Activated CD8-positive, alpha-beta T cell treated with anti-CD3 and anti-CD28 coated beads, Interleukin-2, amount 10 ng/mL, durations not matched to agents 7 days and 5 days (primary cell): ENCODE results near the gene MME. TPM values are rescaled to one million over a fixed set of nuclear protein-coding genes. Genes with fewer than 3 reads are reported as not detected.
"Not testable (repeated sequence)": the region's sequence is repeated elsewhere in the genome, so short reads cannot be mapped to it uniquely, and the experiment has no call there.

ENCODE experiments used
- ATAC-seq: fragments of 150-1000 bp; cut with Tn5 transposase; one replicate; pipeline ENCODE4 v1.10.0; 2021; ENCODE audit warnings: moderate library complexity
- CTCF ChIA-PET: fragments of 350-600 bp; sonication (Branson Sonifier 250); formaldehyde crosslinking; loops from one replicate; lab custom pipeline; 2021; ENCODE audit warnings: antibody characterized with exemption; lab: Charles Lee
- POLR2A ChIA-PET: fragments of 350-600 bp; sonication (Branson Sonifier 250); formaldehyde crosslinking; loops from one replicate; lab custom pipeline; 2021; ENCODE audit warnings: antibody characterized with exemption; lab: Charles Lee
- DNase-seq: peaks from one replicate; pipeline ENCODE4 v3.0.0-alpha.2; 2020
- H3K27ac Mint-ChIP-seq: one replicate; pipeline ENCODE4 v1.8.0; 2021; ENCODE audit warnings: mild to moderate bottlenecking, mixed read lengths
- H3K27me3 Mint-ChIP-seq: one replicate; pipeline ENCODE4 v1.8.0; 2021; ENCODE audit warnings: low read depth, mixed read lengths
- H3K36me3 Mint-ChIP-seq: one replicate; pipeline ENCODE4 v1.8.0; 2021; ENCODE audit warnings: low read depth, mixed read lengths
- H3K4me1 Mint-ChIP-seq: one replicate; pipeline ENCODE4 v1.8.0; 2021; ENCODE audit warnings: low read depth, mixed read lengths
- H3K4me3 Mint-ChIP-seq: one replicate; pipeline ENCODE4 v1.8.0; 2021; ENCODE audit warnings: mild to moderate bottlenecking, mixed read lengths
- H3K9me3 Mint-ChIP-seq: one replicate; pipeline ENCODE4 v1.8.0; 2022; ENCODE audit warnings: mixed read lengths; ENCODE audit not compliant: insufficient read depth
- total RNA-seq, 2 experiments: library from RNA; stranded (reverse); gene quantifications; one replicate each; pipeline ENCODE4 v1.2.3, GENCODE V29; 2021

MME gene
- total RNA-seq, 2 experiments from 2014 or later = not detected

GRCh38 chr3:155111971-155112370 lies 31.9 kb downstream of the MME start:
- CTCF ChIA-PET = no interaction called here

GRCh38 chr3:155112661-155113389 lies 32.7 kb downstream of the MME start:
- no peak overlapping the region for H3K4me3 Mint-ChIP-seq
- ChIA-PET POLR2A (no interaction called here), CTCF (no interaction called here)
- H3K27me3 Mint-ChIP-seq = peaks cover 3% of the 10 kb centered on the region
- ATAC-seq (no peak), DNase-seq (no peak)
- H3K27ac Mint-ChIP-seq = no peak overlapping the region
- no peaks in the 10 kb centered on the region for H3K9me3 Mint-ChIP-seq
- no peaks in the 10 kb centered on the region for H3K36me3 Mint-ChIP-seq
- peaks cover 4% of the 10 kb centered on the region for H3K4me1 Mint-ChIP-seq

More at GRCh38 chr3:155111971-155112370, 31.9 kb downstream of the MME start:
- no peak for DNase-seq
- Mint-ChIP-seq H3K9me3 (no peaks in the 10 kb centered on the region), H3K27ac (no peak overlapping the region), H3K4me1 (peaks cover 4% of the 10 kb centered on the region), H3K36me3 (no peaks in the 10 kb centered on the region), H3K4me3 (no peak overlapping the region), H3K27me3 (peaks cover 3% of the 10 kb centered on the region)
- ATAC-seq = no peak
- POLR2A ChIA-PET = no interaction called here

GRCh38 chr3:155124745-155125144 lies 44.6 kb downstream of the MME start:
- H3K36me3 Mint-ChIP-seq, CTCF ChIA-PET, H3K4me3 Mint-ChIP-seq, H3K27me3 Mint-ChIP-seq, POLR2A ChIA-PET, H3K27ac Mint-ChIP-seq, H3K4me1 Mint-ChIP-seq, ATAC-seq, H3K9me3 Mint-ChIP-seq: not testable (repeated sequence)
- peak; percentile 23 for DNase-seq

- no peaks in the 10 kb centered on the region for H3K4me1 Mint-ChIP-seq
- H3K4me3 Mint-ChIP-seq = no peak overlapping the region
- no peaks in the 10 kb centered on the region for H3K36me3 Mint-ChIP-seq
- POLR2A ChIA-PET = no interaction called here
- no peak for ATAC-seq
- H3K9me3 Mint-ChIP-seq = peaks cover 7% of the 10 kb centered on the region
- H3K27ac Mint-ChIP-seq = no peak overlapping the region
- no peaks in the 10 kb centered on the region for H3K27me3 Mint-ChIP-seq
- CTCF ChIA-PET = no interaction called here
- no peak for DNase-seq
Observed at GRCh38 chr3:155129396-155129795, 49.3 kb downstream of the MME start.

GRCh38 chr3:155130001-155130400 lies 49.9 kb downstream of the MME start:
- Mint-ChIP-seq H3K9me3 (peaks cover 7% of the 10 kb centered on the region), H3K27ac (no peak overlapping the region), H3K4me3 (no peak overlapping the region), H3K4me1 (no peaks in the 10 kb centered on the region), H3K27me3 (no peaks in the 10 kb centered on the region), H3K36me3 (no peaks in the 10 kb centered on the region)
- DNase-seq (no peak), ATAC-seq (no peak)
- CTCF ChIA-PET = no interaction called here
- POLR2A ChIA-PET = no interaction called here

GRCh38 chr3:155131104-155131503 lies 51.0 kb downstream of the MME start:
- Mint-ChIP-seq H3K9me3 (peaks cover 5% of the 10 kb centered on the region), H3K27ac (no peak overlapping the region), H3K4me3 (no peak overlapping the region), H3K36me3 (no peaks in the 10 kb centered on the region), H3K27me3 (no peaks in the 10 kb centered on the region), H3K4me1 (no peaks in the 10 kb centered on the region)
- ChIA-PET POLR2A (no interaction called here), CTCF (no interaction called here)
- DNase-seq (no peak), ATAC-seq (no peak)

GRCh38 chr3:155134311-155134710 lies 54.2 kb downstream of the MME start:
- H3K27me3 Mint-ChIP-seq, H3K36me3 Mint-ChIP-seq, CTCF ChIA-PET, POLR2A ChIA-PET, ATAC-seq, H3K27ac Mint-ChIP-seq, H3K4me3 Mint-ChIP-seq, H3K9me3 Mint-ChIP-seq, H3K4me1 Mint-ChIP-seq, DNase-seq: not testable (repeated sequence)

GRCh38 chr3:155135003-155135402 lies 54.9 kb downstream of the MME start:
- Mint-ChIP-seq H3K36me3 (no peaks in the 10 kb centered on the region), H3K4me1 (no peaks in the 10 kb centered on the region), H3K9me3 (no peaks in the 10 kb centered on the region), H3K27me3 (no peaks in the 10 kb centered on the region), H3K27ac (no peak overlapping the region), H3K4me3 (no peak overlapping the region)
- ChIA-PET CTCF (no interaction called here), POLR2A (no interaction called here)
- DNase-seq (no peak), ATAC-seq (no peak)

- no peaks in the 10 kb centered on the region for H3K9me3 Mint-ChIP-seq
- no peaks in the 10 kb centered on the region for H3K27me3 Mint-ChIP-seq
- no peak for ATAC-seq
- no peaks in the 10 kb centered on the region for H3K36me3 Mint-ChIP-seq
- POLR2A ChIA-PET = no interaction called here
- no peak for DNase-seq
- H3K27ac Mint-ChIP-seq = no peak overlapping the region
- no peaks in the 10 kb centered on the region for H3K4me1 Mint-ChIP-seq
- CTCF ChIA-PET = no interaction called here
- H3K4me3 Mint-ChIP-seq = no peak overlapping the region
Observed at GRCh38 chr3:155138677-155139076, 58.6 kb downstream of the MME start.

- ChIA-PET POLR2A (no interaction called here), CTCF (no interaction called here)
- H3K9me3 Mint-ChIP-seq = no peaks in the 10 kb centered on the region
- H3K27ac Mint-ChIP-seq = no peak overlapping the region
- H3K4me1 Mint-ChIP-seq = no peaks in the 10 kb centered on the region
- H3K4me3 Mint-ChIP-seq = no peak overlapping the region
- no peaks in the 10 kb centered on the region for H3K36me3 Mint-ChIP-seq
- ATAC-seq (no peak), DNase-seq (no peak)
- H3K27me3 Mint-ChIP-seq = no peaks in the 10 kb centered on the region
Observed at GRCh38 chr3:155147588-155147987, 67.5 kb downstream of the MME start.

- no peak overlapping the region for H3K27ac Mint-ChIP-seq
- no peaks in the 10 kb centered on the region for H3K36me3 Mint-ChIP-seq
- ChIA-PET POLR2A (no interaction called here), CTCF (no interaction called here)
- H3K27me3 Mint-ChIP-seq = no peaks in the 10 kb centered on the region
- H3K4me1 Mint-ChIP-seq = no peaks in the 10 kb centered on the region
- no peak for DNase-seq
- no peak for ATAC-seq
- no peaks in the 10 kb centered on the region for H3K9me3 Mint-ChIP-seq
- no peak overlapping the region for H3K4me3 Mint-ChIP-seq
Observed at GRCh38 chr3:155149494-155149893, 69.4 kb downstream of the MME start.

GRCh38 chr3:155153242-155154186 lies 73.4 kb downstream of the MME start:
- Mint-ChIP-seq H3K27me3 (no peaks in the 10 kb centered on the region), H3K4me3 (no peak overlapping the region), H3K27ac (no peak overlapping the region), H3K4me1 (no peaks in the 10 kb centered on the region), H3K36me3 (no peaks in the 10 kb centered on the region), H3K9me3 (no peaks in the 10 kb centered on the region)
- ATAC-seq = no peak
- POLR2A ChIA-PET = no interaction called here
- no peak for DNase-seq
- CTCF ChIA-PET = no interaction called here
